Naive thymus-derived CD8-positive, alpha-beta T cell (primary cell): ENCODE results near the gene C4orf51. TPM values are rescaled to one million over a fixed set of nuclear protein-coding genes. Genes with fewer than 3 reads are reported as not detected.

Source experiments
- ATAC-seq, 2 donors: fragments of 150-1000 bp; cut with Tn5 transposase in 1 of 2; sonication (Bioruptor Pico), chemical (Tn5 transposase) in 1 of 2; 1 replicate in 1 of 2; 2 replicates in 1 of 2; pipeline ENCODE4 v1.10.0; 2021; ENCODE audit warnings: mild to moderate bottlenecking in 2 of 2, moderate library complexity in 2 of 2
- POLR2A ChIA-PET: fragments of 350-600 bp; sonication (Branson Sonifier 250); formaldehyde crosslinking; loops from one replicate; lab custom pipeline; 2021; ENCODE audit warnings: antibody characterized with exemption; lab: Charles Lee
- DNase-seq, 10 donors: peaks; one replicate each; pipeline versions ENCODE4 v3.0.0 to v3.0.0-alpha.2; 2020 to 2022
- H3K27ac Mint-ChIP-seq, 10 donors: one replicate each; pipeline ENCODE4 v1.8.0; 2020 to 2022; ENCODE audit warnings: mild to moderate bottlenecking in 10 of 10, mixed read lengths in 10 of 10, moderate library complexity in 4 of 10, inconsistent platforms in 1 of 10
- H3K27me3 Mint-ChIP-seq, 5 donors: one replicate each; pipeline ENCODE4 v1.8.0; 2021 to 2022; ENCODE audit warnings: mixed read lengths in 5 of 5
- H3K36me3 Mint-ChIP-seq, 3 donors: one replicate each; pipeline ENCODE4 v1.8.0; 2020 to 2022; ENCODE audit warnings: mixed read lengths in 3 of 3, mild to moderate bottlenecking in 2 of 3, inconsistent platforms in 1 of 3
- H3K4me1 Mint-ChIP-seq, 4 donors: one replicate each; pipeline ENCODE4 v1.8.0; 2021 to 2022; ENCODE audit warnings: mixed read lengths in 4 of 4
- H3K4me3 Mint-ChIP-seq, 10 donors: one replicate each; pipeline ENCODE4 v1.8.0; 2020 to 2022; ENCODE audit warnings: mild to moderate bottlenecking in 10 of 10, mixed read lengths in 10 of 10, moderate library complexity in 6 of 10, inconsistent platforms in 1 of 10
- H3K9me3 Mint-ChIP-seq, 9 donors: one replicate each; pipeline ENCODE4 v1.8.0; 2020 to 2022; ENCODE audit warnings: mixed read lengths in 9 of 9, mild to moderate bottlenecking in 3 of 9, inconsistent platforms in 1 of 9, moderate library complexity in 1 of 9
- polyA plus RNA-seq, 3 donors: library from polyadenylated mRNA; unstranded; fragments of 300-500 nt; fragmentation: Illumina TruSeq; gene quantifications; one replicate each; pipeline ENCODE4 v1.2.3, GENCODE V29; 2021
- total RNA-seq, 8 experiments: library from RNA in 2 of 8; stranded (reverse) in 2 of 8; gene quantifications; one replicate each; pipeline ENCODE4 v1.2.3 and lab custom pipeline; 2021 to 2026

Gene C4orf51
- total and polyA plus RNA-seq, 5 experiments from 2014 or later: not detected

DNA sequence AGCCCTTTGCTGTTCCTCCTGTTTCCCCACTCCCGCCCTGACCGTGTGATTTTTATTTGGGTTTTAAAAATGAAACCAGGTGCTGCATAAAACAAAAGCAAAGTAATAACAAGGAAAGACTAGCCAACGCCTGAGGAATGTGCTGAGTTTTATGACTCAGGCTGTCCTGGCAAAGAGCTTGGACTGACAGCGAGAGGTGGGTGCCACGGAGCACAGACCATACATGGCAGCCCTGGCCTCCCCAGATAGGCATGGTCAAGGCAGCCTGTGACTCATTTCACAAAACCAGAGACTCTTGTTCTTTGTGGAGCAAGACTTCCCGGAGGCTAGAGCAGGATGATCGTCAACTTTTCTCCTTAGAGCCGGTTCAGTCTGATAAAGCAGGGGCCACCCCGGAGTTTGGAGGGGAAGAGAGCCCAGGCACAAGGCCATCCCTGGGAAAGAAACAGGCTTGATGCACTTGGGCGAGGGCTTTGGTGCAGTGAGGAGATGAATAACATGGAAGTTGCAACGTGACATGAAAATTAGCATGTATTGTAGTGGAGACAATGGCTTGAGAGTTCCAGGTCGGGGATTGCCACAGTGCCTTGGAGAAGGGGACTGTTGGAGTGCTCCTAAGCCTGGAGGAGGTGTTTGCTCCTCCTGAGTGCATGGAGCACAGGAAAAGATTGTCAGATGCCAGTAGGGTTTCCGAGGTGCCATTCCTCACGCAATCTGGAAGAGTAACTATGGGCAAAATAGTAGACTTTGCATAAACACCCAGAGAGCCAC is 54.8 kb downstream of the C4orf51 start:
- Mint-ChIP-seq H3K27me3 (peaks cover 0 to 7% (median 2%) of the 10 kb centered on the region in 5 donors), H3K36me3 (no peaks in the 10 kb centered on the region), H3K4me1 (peaks cover 0 to 8% (median 4%) of the 10 kb centered on the region in 4 donors), H3K4me3 (peak overlapping the region in 4 of 10 donors; percentile 3 to 38 (median 28)), H3K27ac (peak overlapping the region in 4 of 10 donors; percentile 6 to 23 (median 16)), H3K9me3 (no peaks in the 10 kb centered on the region)
- POLR2A ChIA-PET: interaction anchor here (1.0 kb wide), 1 partner anchor 204 kb away, joined by 3 read pairs; the partner anchor contains the start of gene ZNF827
- no peak for DNase-seq
- no peak for ATAC-seq

GRCh38 chr4:145735347-145735675 is 55.4 kb downstream of the C4orf51 start:
- no peak for DNase-seq
- POLR2A ChIA-PET: no interaction called here
- H3K27me3 Mint-ChIP-seq: peaks cover 0 to 6% (median 0%) of the 10 kb centered on the region in 5 donors
- H3K27ac Mint-ChIP-seq: peak overlapping the region in 2 of 10 donors; percentile 6 to 17
- H3K9me3 Mint-ChIP-seq: no peaks in the 10 kb centered on the region
- peaks cover 0 to 8% (median 4%) of the 10 kb centered on the region in 4 donors for H3K4me1 Mint-ChIP-seq
- no peaks in the 10 kb centered on the region for H3K36me3 Mint-ChIP-seq
- H3K4me3 Mint-ChIP-seq: peak overlapping the region in 1 of 10 donors; percentile 15
- ATAC-seq: no peak

GRCh38 chr4:145735827-145736226 is 55.9 kb downstream of the C4orf51 start:
- Mint-ChIP-seq H3K9me3 (no peaks in the 10 kb centered on the region), H3K4me3 (no peak overlapping the region), H3K27me3 (peaks cover 0 to 3% (median 0%) of the 10 kb centered on the region in 5 donors), H3K4me1 (peaks cover 0 to 8% (median 3%) of the 10 kb centered on the region in 4 donors), H3K27ac (peak overlapping the region in 1 of 10 donors; percentile 26), H3K36me3 (no peaks in the 10 kb centered on the region)
- POLR2A ChIA-PET: no interaction called here
- DNase-seq (no peak), ATAC-seq (no peak)

- peaks cover 0 to 1% (median 0%) of the 10 kb centered on the region in 5 donors for H3K27me3 Mint-ChIP-seq
These were observed 56.4 kb downstream of the C4orf51 start for GRCh38 chr4:145736241-145736831.

DNA sequence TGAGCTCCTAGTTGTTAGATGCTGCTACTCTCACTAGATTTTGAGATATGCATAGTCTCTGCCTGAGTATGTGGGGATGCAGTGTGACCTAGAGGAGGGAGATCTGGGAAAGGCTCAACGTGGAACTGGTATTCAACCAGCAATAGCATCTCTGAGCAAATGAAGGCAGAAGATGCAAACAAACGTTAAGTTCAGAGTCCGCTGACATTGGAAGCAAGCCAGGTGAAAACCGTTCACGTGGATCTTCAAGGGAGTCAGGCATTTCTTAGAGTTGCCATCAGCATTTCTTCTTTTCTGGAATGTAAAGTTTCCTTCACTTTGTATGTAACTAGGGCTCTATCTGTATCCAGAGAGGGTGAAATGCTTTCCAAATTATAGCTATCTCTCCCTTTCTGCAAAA is 59.9 kb downstream of the C4orf51 start:
- no peak for DNase-seq
- Mint-ChIP-seq H3K27me3 (peaks cover 0 to 5% (median 0%) of the 10 kb centered on the region in 5 donors), H3K27ac (no peak overlapping the region), H3K4me3 (no peak overlapping the region), H3K9me3 (peaks cover 0 to 2% (median 0%) of the 10 kb centered on the region in 9 donors), H3K4me1 (no peaks in the 10 kb centered on the region), H3K36me3 (no peaks in the 10 kb centered on the region)
- ATAC-seq: no peak
- POLR2A ChIA-PET: no interaction called here

More at GRCh38 chr4:145736241-145736831, 56.4 kb downstream of the C4orf51 start:
- no peak overlapping the region for H3K4me3 Mint-ChIP-seq
- peaks cover 0 to 8% (median 3%) of the 10 kb centered on the region in 4 donors for H3K4me1 Mint-ChIP-seq
- DNase-seq: no peak
- no peaks in the 10 kb centered on the region for H3K36me3 Mint-ChIP-seq
- peak overlapping the region in 1 of 10 donors; percentile 26 for H3K27ac Mint-ChIP-seq
- no peaks in the 10 kb centered on the region for H3K9me3 Mint-ChIP-seq
- no peak for ATAC-seq
- POLR2A ChIA-PET: no interaction called here

DNA sequence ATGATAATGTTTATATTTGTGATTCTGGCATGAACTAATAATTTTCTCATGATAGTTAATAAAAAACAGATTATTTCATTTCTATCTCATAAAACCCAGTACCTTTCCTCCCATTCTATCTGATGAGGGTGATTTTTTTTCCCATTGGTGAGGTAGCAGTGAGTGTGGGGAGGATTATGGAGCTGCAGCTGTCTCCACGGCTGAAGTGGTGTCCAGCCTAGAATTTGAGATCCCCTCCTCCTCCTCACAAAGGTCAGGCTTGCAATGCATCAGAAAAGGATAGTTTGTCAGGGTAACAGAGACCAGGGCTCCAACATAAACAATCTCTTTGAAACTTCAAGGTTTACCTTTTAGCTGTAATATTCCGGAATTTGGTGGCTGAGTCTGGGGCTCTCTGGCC is 60.9 kb downstream of the C4orf51 start:
- DNase-seq (no peak), ATAC-seq (no peak)
- no peak overlapping the region for H3K27ac Mint-ChIP-seq
- H3K9me3 Mint-ChIP-seq: peaks cover 0 to 6% (median 0%) of the 10 kb centered on the region in 9 donors
- peaks cover 0 to 8% (median 3%) of the 10 kb centered on the region in 5 donors for H3K27me3 Mint-ChIP-seq
- POLR2A ChIA-PET: no interaction called here
- no peaks in the 10 kb centered on the region for H3K4me1 Mint-ChIP-seq
- H3K4me3 Mint-ChIP-seq: no peak overlapping the region
- peaks cover 0 to 4% (median 0%) of the 10 kb centered on the region in 3 donors for H3K36me3 Mint-ChIP-seq

- Mint-ChIP-seq H3K4me3 (no peak overlapping the region), H3K36me3 (peaks cover 0 to 4% (median 0%) of the 10 kb centered on the region in 3 donors), H3K9me3 (peaks cover 0 to 8% (median 1%) of the 10 kb centered on the region in 9 donors), H3K27me3 (peaks cover 3 to 21% (median 15%) of the 10 kb centered on the region in 5 donors), H3K27ac (no peak overlapping the region), H3K4me1 (no peaks in the 10 kb centered on the region)
- POLR2A ChIA-PET: no interaction called here
- ATAC-seq (no peak), DNase-seq (no peak)
These were observed 63.7 kb downstream of the C4orf51 start for GRCh38 chr4:145743641-145744040.

- Mint-ChIP-seq H3K27me3 (peaks cover 9 to 17% (median 14%) of the 10 kb centered on the region in 5 donors), H3K4me3 (no peak overlapping the region), H3K27ac (peak overlapping the region in 1 of 10 donors; percentile 35), H3K9me3 (peaks cover 0 to 13% (median 0%) of the 10 kb centered on the region in 9 donors), H3K36me3 (peaks cover 0 to 23% (median 16%) of the 10 kb centered on the region in 3 donors), H3K4me1 (peaks cover 0 to 2% (median 1%) of the 10 kb centered on the region in 4 donors)
- POLR2A ChIA-PET: no interaction called here
- ATAC-seq (no peak), DNase-seq (no peak)
These were observed 75.9 kb downstream of the C4orf51 start for GRCh38 chr4:145755802-145756201.

DNA sequence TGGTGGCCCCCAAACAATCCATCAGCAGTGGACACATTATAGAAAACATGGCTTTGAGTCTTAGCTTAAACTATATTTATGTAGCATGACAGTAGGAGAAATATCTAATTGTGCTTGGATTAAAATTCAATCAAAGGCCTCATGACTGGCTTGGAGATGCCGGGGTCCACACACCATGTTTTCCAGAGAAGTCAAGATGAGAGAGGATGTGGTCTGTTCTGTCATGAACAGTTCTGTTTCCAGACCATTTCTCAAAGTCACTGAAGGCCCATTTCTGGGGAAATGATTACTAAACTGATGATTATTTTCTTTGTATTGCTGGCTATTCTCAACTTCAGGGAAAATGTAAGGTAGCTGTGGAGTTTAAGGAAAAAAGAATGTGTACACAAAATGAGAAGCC is 76.3 kb downstream of the C4orf51 start:
- Mint-ChIP-seq H3K27me3 (peaks cover 4 to 17% (median 9%) of the 10 kb centered on the region in 5 donors), H3K4me3 (no peak overlapping the region), H3K36me3 (peaks cover 0 to 28% (median 17%) of the 10 kb centered on the region in 3 donors), H3K9me3 (peaks cover 0 to 9% (median 0%) of the 10 kb centered on the region in 9 donors), H3K4me1 (peaks cover 0 to 2% (median 1%) of the 10 kb centered on the region in 4 donors), H3K27ac (peak overlapping the region in 1 of 10 donors; percentile 15)
- no peak for ATAC-seq
- DNase-seq: no peak
- POLR2A ChIA-PET: no interaction called here

GRCh38 chr4:145757188-145757587 is 77.2 kb downstream of the C4orf51 start:
- Mint-ChIP-seq H3K9me3 (no peaks in the 10 kb centered on the region), H3K36me3 (peaks cover 3 to 33% (median 20%) of the 10 kb centered on the region in 3 donors), H3K4me3 (no peak overlapping the region), H3K4me1 (peaks cover 0 to 2% (median 1%) of the 10 kb centered on the region in 4 donors), H3K27me3 (peaks cover 0 to 11% (median 3%) of the 10 kb centered on the region in 5 donors), H3K27ac (no peak overlapping the region)
- DNase-seq (no peak), ATAC-seq (no peak)
- POLR2A ChIA-PET: no interaction called here

DNA sequence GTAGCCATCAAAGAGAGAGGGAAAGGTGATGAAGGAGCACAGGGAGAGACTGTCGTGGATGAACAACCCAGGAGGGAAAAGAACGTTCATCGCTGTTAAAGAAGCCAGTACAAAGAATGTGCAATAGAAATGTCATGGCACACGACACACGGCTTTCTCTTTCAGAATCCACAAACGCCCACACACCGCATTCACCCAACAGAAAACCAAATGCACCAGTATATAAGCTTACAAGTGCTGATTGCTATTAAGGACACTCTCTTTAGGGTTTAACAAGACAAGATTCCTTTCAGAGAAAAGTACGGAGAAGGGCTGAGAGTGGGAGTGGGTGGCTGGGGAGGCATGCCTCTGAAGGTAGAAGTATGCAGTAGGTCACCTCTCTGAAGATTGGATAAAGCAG is 80.2 kb downstream of the C4orf51 start:
- POLR2A ChIA-PET: no interaction called here
- DNase-seq (no peak), ATAC-seq (no peak)
- no peak overlapping the region for H3K4me3 Mint-ChIP-seq
- H3K36me3 Mint-ChIP-seq: peaks cover 20 to 62% (median 45%) of the 10 kb centered on the region in 3 donors
- no peaks in the 10 kb centered on the region for H3K27me3 Mint-ChIP-seq
- H3K4me1 Mint-ChIP-seq: peaks cover 0 to 2% (median 1%) of the 10 kb centered on the region in 4 donors
- H3K27ac Mint-ChIP-seq: peak overlapping the region in 1 of 10 donors; percentile 27
- no peaks in the 10 kb centered on the region for H3K9me3 Mint-ChIP-seq

- Mint-ChIP-seq H3K27me3 (no peaks in the 10 kb centered on the region), H3K4me1 (peaks cover 0 to 2% (median 1%) of the 10 kb centered on the region in 4 donors), H3K27ac (no peak overlapping the region), H3K9me3 (no peaks in the 10 kb centered on the region), H3K36me3 (peaks cover 31 to 73% (median 53%) of the 10 kb centered on the region in 3 donors), H3K4me3 (no peak overlapping the region)
- DNase-seq (no peak), ATAC-seq (no peak)
- POLR2A ChIA-PET: no interaction called here
These were observed 81.3 kb downstream of the C4orf51 start for GRCh38 chr4:145760961-145761929.
